ENCODE measurements around the gene UBE2J2.

UBE2J2 gene

DNA sequence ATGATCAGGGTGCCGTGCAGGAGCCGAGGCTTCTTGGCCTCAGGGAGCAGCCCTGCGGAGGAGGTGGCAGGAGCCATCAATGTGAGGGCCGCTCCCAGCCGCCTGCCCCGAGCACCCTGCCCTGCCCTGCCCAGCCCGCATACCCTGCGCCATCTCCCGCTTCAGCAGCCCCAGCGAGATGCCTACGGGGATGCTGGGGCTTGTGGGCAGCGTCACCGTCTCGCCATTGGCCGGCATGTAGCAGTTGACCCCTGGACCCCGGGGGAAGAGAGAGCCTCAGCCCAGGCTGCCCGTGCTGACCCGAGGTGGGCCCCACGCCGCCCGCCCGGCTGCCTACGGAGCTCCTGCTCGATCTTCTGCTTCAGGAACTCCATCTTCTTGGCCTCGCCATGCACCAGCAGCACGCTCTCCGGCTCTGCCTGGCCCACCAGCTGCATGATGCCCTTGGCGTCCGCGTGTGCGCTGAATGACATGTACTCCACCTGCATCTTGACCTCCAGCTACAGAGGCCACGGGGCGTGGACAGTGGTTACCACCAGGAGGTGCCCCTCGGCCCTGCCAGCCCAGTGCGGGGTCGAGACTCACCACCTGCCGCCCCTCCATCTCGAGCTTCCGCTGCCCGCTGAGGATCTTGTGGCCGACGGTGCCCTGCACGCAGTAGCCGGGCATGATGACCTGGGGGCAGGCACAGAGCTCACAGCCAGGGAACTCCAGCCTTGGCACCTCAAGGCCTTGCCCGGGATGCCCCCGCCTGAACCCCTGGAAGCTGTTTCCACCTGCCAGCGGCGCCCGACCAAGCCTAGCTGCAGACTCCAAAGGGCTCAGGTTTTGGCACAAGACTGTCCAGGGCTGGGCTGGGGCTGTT lies 39.0 kb upstream of the UBE2J2 start:
- H3K36me3 ChIP-seq (ENCODE audit: insufficient read depth, low read length), result peaks cover 38% of the 10 kb centered on the region; the same call in 1 of the 2 replicates
- no peak for DNase-seq (ENCODE audit: low read depth, low spot score)
- H3K9ac ChIP-seq (ENCODE audit: insufficient read length), result no peak overlapping the region
- H3K9me3 ChIP-seq (ENCODE audit: low read depth, low read length), result no peaks in the 10 kb centered on the region
- TF ChIP-seq EZH2 (IDR thresholded peaks at IDR 0.05) (no peak), POLR2AphosphoS5 (IDR thresholded peaks at IDR 0.05; ENCODE audit: borderline replicate concordance, low read depth, low read length) (peak; percentile 3; the same call in 1 of the 2 replicates)
- no peak overlapping the region for H3K27ac ChIP-seq
- no peak overlapping the region for H3K4me3 ChIP-seq

DNA sequence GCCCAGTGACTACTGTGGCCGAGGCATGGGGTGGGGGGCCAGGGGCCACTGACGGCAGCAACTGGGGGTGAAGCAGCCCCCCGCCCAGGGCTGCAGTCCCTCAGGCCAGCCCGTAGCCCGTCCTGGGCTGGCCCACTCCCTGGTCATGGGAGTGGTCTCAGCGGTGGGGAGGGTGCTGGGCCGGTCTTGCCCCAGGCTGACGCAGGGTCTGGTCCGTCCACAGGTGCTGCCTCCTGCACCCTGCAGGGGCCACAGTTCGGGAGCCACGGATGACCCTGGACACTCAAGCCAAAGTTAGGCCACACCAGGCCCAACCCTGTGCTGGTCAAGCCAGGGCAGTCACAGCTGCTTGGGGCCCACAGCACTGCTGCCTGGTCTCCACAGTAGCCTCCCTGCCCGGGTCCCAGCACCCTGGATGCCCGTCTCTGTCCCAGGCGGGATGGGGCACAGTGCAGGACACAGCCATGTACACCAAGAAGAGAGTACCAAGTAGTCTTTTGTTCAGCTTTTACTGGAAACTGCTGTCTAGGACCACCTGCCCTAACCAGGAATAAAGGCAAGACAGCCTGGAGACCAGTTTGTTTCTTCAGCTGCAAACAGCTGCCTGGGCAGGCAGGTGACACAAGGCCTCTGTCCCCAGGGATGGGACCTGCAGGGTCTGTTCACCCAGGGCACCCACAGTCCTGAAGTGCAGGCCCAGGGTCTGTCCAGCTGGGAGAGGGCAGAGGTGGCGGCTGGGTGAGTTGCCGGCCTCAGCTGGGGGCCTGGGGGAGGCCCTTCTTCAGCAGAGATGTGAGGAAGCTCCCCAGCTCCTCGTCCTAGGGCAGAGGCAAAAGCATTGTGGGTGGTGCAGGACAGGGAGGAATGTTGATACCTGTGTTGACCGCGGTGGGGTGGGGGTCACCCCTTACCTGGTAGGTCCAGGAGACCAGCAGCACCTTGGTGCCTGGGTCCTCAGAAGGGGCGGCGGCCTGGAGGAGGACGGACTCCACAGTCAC lies 37.8 kb upstream of the UBE2J2 start:
- Histone ChIP-seq H3K27ac (no peak overlapping the region), H3K36me3 (ENCODE audit: insufficient read depth, low read length) (peaks cover 38% of the 10 kb centered on the region; the same call in 1 of the 2 replicates), H3K9ac (ENCODE audit: insufficient read length) (no peak overlapping the region), H3K4me3 (no peak overlapping the region), H3K9me3 (ENCODE audit: low read depth, low read length) (no peaks in the 10 kb centered on the region)
- peak; percentile 55; the same call in 1 of the 2 replicates for TF ChIP-seq POLR2AphosphoS5 (IDR thresholded peaks at IDR 0.05; ENCODE audit: borderline replicate concordance, low read depth, low read length)
- no peak for TF ChIP-seq EZH2 (IDR thresholded peaks at IDR 0.05)
- no peak for TF ChIP-seq FOXP2 (optimal IDR thresholded peaks at IDR 0.05; ENCODE audit: control extremely low read depth, extremely low read length, insufficient read depth)
- no peak for DNase-seq (ENCODE audit: low read depth, low spot score)

DNA sequence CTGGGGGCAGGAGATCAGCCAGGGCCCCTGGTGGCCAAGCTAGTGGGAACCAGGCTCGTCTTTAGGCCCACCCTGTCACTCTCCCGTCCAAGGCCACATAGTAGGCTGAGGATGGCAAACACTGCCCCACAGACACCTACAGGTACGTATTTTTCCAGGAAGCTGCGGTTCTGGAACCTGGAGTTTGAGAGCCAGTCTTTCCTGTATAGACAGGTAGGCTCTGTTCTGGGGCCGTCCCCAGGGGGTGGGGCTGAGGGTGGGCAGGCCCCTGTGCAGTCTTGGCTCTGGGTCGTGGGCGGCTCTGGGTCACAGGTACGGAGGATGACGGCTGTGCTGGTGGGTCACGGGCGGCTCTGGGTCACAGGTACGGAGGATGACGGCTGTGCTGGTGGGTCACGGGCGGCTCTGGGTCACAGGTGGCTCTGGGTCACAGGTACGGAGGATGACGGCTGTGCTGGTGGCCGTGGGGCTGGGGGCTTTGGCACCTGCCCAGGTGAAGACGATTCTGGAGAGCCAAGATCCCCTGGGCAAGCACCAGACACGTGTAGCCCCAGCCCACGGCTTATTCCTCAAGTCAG lies 36.9 kb upstream of the UBE2J2 start:
- Histone ChIP-seq H3K9ac (ENCODE audit: insufficient read length) (no peak overlapping the region), H3K36me3 (ENCODE audit: insufficient read depth, low read length) (peaks cover 38% of the 10 kb centered on the region; the same call in 1 of the 2 replicates), H3K27ac (no peak overlapping the region), H3K9me3 (ENCODE audit: low read depth, low read length) (no peaks in the 10 kb centered on the region), H3K4me3 (no peak overlapping the region)
- no peak for DNase-seq (ENCODE audit: low read depth, low spot score)
- TF ChIP-seq FOXP2 (optimal IDR thresholded peaks at IDR 0.05; ENCODE audit: control extremely low read depth, extremely low read length, insufficient read depth) (no peak), EZH2 (IDR thresholded peaks at IDR 0.05) (no peak), POLR2AphosphoS5 (IDR thresholded peaks at IDR 0.05; ENCODE audit: borderline replicate concordance, low read depth, low read length) (no peak)

DNA sequence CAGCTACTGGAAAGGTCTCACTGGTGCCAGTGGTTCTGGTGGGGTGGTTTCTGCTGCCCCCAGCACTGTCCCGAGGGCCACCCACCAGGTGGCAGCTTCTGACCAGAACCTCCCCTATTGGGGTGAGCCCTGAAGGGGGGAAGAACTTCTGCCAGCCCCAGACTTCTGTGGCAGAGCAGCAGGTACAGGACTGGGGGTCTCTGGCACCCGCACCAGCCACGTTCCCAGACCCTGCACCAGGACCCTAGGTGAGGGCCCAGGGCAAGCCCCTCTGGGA lies 36.4 kb upstream of the UBE2J2 start:
- Histone ChIP-seq H3K9me3 (ENCODE audit: low read depth, low read length) (no peaks in the 10 kb centered on the region), H3K9ac (ENCODE audit: insufficient read length) (no peak overlapping the region), H3K27ac (no peak overlapping the region), H3K4me3 (0 out of 2 replicates have a peak overlapping the region, but pooled peaks have one; percentile 85), H3K36me3 (ENCODE audit: insufficient read depth, low read length) (peaks cover 38% of the 10 kb centered on the region; the same call in 1 of the 2 replicates)
- no peak for DNase-seq (ENCODE audit: low read depth, low spot score)
- no peak for TF ChIP-seq EZH2 (IDR thresholded peaks at IDR 0.05)
- no peak for TF ChIP-seq POLR2AphosphoS5 (IDR thresholded peaks at IDR 0.05; ENCODE audit: borderline replicate concordance, low read depth, low read length)
- TF ChIP-seq FOXP2 (optimal IDR thresholded peaks at IDR 0.05; ENCODE audit: control extremely low read depth, extremely low read length, insufficient read depth), result no peak

DNA sequence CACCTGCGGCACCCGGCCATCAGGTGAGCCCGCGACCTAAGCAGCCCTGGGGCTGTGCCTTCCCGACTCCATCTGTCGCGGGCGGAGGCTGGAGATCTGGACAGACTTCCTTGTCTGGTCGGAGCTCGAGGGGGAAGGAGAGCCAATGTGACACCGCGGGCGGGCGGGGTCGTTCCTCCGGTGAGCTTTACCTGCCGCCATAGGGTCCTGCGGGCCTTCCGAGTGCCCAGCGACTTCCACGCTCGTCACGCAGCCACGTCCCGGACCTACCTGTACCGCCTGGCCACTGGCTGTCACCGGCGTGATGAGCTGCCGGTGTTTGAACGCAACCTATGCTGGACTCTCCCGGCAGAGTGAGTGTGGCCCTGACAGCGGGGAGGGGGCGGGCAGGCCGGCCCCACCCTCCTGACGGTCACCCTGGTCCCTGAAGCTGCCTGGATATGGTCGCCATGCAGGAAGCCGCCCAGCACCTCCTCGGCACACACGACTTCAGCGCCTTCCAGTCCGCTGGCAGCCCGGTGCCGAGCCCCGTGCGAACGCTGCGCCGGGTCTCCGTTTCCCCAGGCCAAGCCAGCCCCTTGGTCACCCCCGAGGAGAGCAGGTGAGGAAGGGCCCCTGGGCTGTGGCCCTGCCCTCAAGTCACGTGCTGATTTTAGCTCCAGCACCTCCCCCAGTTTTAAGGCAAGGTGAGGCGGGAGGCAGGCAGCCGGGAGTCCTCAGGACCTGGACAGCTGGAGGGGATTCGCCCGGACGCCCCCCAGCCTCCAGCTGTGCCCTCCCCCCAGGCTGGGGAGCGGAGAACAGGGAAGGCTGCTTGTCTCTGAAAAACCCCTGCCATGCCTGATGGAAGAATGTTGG lies 35.8 kb upstream of the UBE2J2 start:
- H3K9ac ChIP-seq (ENCODE audit: insufficient read length), result peak overlapping the region; percentile 79
- peak overlapping the region; percentile 85 for H3K4me3 ChIP-seq
- TF ChIP-seq POLR2AphosphoS5 (IDR thresholded peaks at IDR 0.05; ENCODE audit: borderline replicate concordance, low read depth, low read length), result peak; percentile 16; the same call in 1 of the 2 replicates
- TF ChIP-seq FOXP2 (optimal IDR thresholded peaks at IDR 0.05; ENCODE audit: control extremely low read depth, extremely low read length, insufficient read depth), result no peak
- no peaks in the 10 kb centered on the region for H3K9me3 ChIP-seq (ENCODE audit: low read depth, low read length)
- no peak overlapping the region for H3K27ac ChIP-seq
- no peak for DNase-seq (ENCODE audit: low read depth, low spot score)
- H3K36me3 ChIP-seq (ENCODE audit: insufficient read depth, low read length), result peaks cover 33% of the 10 kb centered on the region; the same call in 1 of the 2 replicates

DNA sequence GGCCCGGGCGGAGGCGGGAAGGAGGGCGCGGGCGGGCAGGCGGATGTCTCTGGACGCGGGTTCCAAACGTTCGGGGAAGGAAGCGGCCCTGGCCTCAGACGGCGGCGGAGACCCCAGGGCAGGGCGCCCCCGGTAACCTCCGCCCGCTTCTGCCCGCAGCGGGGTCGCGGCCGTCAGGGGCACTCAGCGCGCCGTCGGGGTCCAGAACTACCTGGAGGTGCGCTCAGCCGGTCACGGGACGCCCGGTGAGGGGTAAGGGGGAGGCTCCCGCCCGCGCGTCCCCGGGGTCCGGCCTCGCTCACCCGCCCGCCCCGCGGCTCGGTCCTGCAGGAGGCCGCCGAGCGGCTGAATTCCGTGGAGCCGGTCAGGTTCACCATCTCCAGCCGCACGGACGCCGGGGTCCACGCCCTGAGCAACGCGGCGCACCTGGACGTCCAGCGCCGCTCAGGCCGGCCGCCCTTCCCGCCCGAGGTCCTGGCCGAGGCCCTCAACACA lies 35.1 kb upstream of the UBE2J2 start:
- H3K4me3 ChIP-seq, result peak overlapping the region; percentile 85
- H3K9ac ChIP-seq (ENCODE audit: insufficient read length), result peak overlapping the region; percentile 79
- peak overlapping the region; percentile 51 for H3K27ac ChIP-seq
- no peaks in the 10 kb centered on the region for H3K9me3 ChIP-seq (ENCODE audit: low read depth, low read length)
- peaks cover 26% of the 10 kb centered on the region; the same call in 1 of the 2 replicates for H3K36me3 ChIP-seq (ENCODE audit: insufficient read depth, low read length)
- no peak for TF ChIP-seq POLR2AphosphoS5 (IDR thresholded peaks at IDR 0.05; ENCODE audit: borderline replicate concordance, low read depth, low read length)
- no peak for TF ChIP-seq FOXP2 (optimal IDR thresholded peaks at IDR 0.05; ENCODE audit: control extremely low read depth, extremely low read length, insufficient read depth)
- TF ChIP-seq EZH2 (IDR thresholded peaks at IDR 0.05), result no peak
- no peak for DNase-seq (ENCODE audit: low read depth, low spot score)
